ENCODE data around the gene TBC1D22B. TPM values are rescaled to one million over a fixed set of nuclear protein-coding genes. Genes with fewer than 3 reads are reported as not detected.

TBC1D22B gene
- total RNA-seq, 1 experiment from 2014 or later, result 11.8 TPM

GRCh38 chr6:37309046-37309445, 51.5 kb downstream of the TBC1D22B start:
- Histone ChIP-seq H3K4me1 (no peaks in the 10 kb centered on the region), H3K4me3 (ENCODE audit: low read depth, low read length) (no peak overlapping the region), H3K36me3 (ENCODE audit: control insufficient read depth, insufficient read depth, low read length) (peaks cover 3% of the 10 kb centered on the region; the same call in 1 of the 2 replicates), H3K27me3 (replicated peaks; ENCODE audit: control insufficient read depth, insufficient read depth, low read length) (no peaks in the 10 kb centered on the region), H3K9me3 (no peaks in the 10 kb centered on the region)
- CTCF ChIA-PET, result no interaction called here
- no peak for DNase-seq
- peaks cover 26% of the 10 kb centered on the region for H3K36me3 Mint-ChIP-seq (ENCODE audit: insufficient read depth, unreplicated experiment)
- no peaks in the 10 kb centered on the region for H3K9me3 Mint-ChIP-seq (ENCODE audit: unreplicated experiment)
- no peaks in the 10 kb centered on the region for H3K4me1 Mint-ChIP-seq (ENCODE audit: low read depth, unreplicated experiment)
- intact Hi-C loops (cut with micrococcal nuclease; ENCODE audit: unreplicated experiment), result no loop called here
- BruUV-seq (replicated peaks), result no TSS peak
- TF ChIP-seq CTCF (IDR thresholded peaks at IDR 0.05; ENCODE audit: insufficient read depth in 1 of 2, low read depth in 1 of 2, low read length in 1 of 2, severe bottlenecking in 1 of 2, unreplicated experiment in 1 of 2), result no peak
- POLR2A ChIA-PET, result no interaction called here
- H3K27ac Mint-ChIP-seq (ENCODE audit: unreplicated experiment), result no peak overlapping the region
- no peak overlapping the region for H3K4me3 Mint-ChIP-seq (ENCODE audit: unreplicated experiment)
- H3K27me3 Mint-ChIP-seq (ENCODE audit: insufficient read depth, unreplicated experiment), result no peaks in the 10 kb centered on the region

GRCh38 chr6:37309692-37310091, 52.1 kb downstream of the TBC1D22B start:
- H3K27me3 ChIP-seq (replicated peaks; ENCODE audit: control insufficient read depth, insufficient read depth, low read length), result no peaks in the 10 kb centered on the region
- TF ChIP-seq CTCF (IDR thresholded peaks at IDR 0.05; ENCODE audit: insufficient read depth in 1 of 2, low read depth in 1 of 2, low read length in 1 of 2, severe bottlenecking in 1 of 2, unreplicated experiment in 1 of 2), result no peak
- Mint-ChIP-seq H3K4me1 (ENCODE audit: low read depth, unreplicated experiment) (no peaks in the 10 kb centered on the region), H3K27ac (ENCODE audit: unreplicated experiment) (no peak overlapping the region), H3K36me3 (ENCODE audit: insufficient read depth, unreplicated experiment) (peaks cover 20% of the 10 kb centered on the region), H3K9me3 (ENCODE audit: unreplicated experiment) (no peaks in the 10 kb centered on the region), H3K27me3 (ENCODE audit: insufficient read depth, unreplicated experiment) (no peaks in the 10 kb centered on the region), H3K4me3 (ENCODE audit: unreplicated experiment) (no peak overlapping the region)
- ChIA-PET CTCF (no interaction called here), POLR2A (no interaction called here)
- H3K36me3 ChIP-seq (ENCODE audit: control insufficient read depth, insufficient read depth, low read length), result peaks cover 3% of the 10 kb centered on the region; the same call in 1 of the 2 replicates
- intact Hi-C loops (cut with micrococcal nuclease; ENCODE audit: unreplicated experiment), result no loop called here
- H3K4me3 ChIP-seq (ENCODE audit: low read depth, low read length), result no peak overlapping the region
- H3K9me3 ChIP-seq, result no peaks in the 10 kb centered on the region
- H3K4me1 ChIP-seq, result no peaks in the 10 kb centered on the region
- BruUV-seq (replicated peaks), result no TSS peak
- no peak for DNase-seq

- Mint-ChIP-seq H3K27ac (ENCODE audit: unreplicated experiment) (no peak overlapping the region), H3K4me3 (ENCODE audit: unreplicated experiment) (no peak overlapping the region), H3K27me3 (ENCODE audit: insufficient read depth, unreplicated experiment) (no peaks in the 10 kb centered on the region), H3K36me3 (ENCODE audit: insufficient read depth, unreplicated experiment) (peaks cover 7% of the 10 kb centered on the region), H3K9me3 (ENCODE audit: unreplicated experiment) (no peaks in the 10 kb centered on the region), H3K4me1 (ENCODE audit: low read depth, unreplicated experiment) (no peaks in the 10 kb centered on the region)
- Histone ChIP-seq H3K9me3 (no peaks in the 10 kb centered on the region), H3K4me1 (no peaks in the 10 kb centered on the region), H3K27me3 (replicated peaks; ENCODE audit: control insufficient read depth, insufficient read depth, low read length) (no peaks in the 10 kb centered on the region), H3K4me3 (ENCODE audit: low read depth, low read length) (no peak overlapping the region), H3K36me3 (ENCODE audit: control insufficient read depth, insufficient read depth, low read length) (peaks cover 1% of the 10 kb centered on the region)
- POLR2A ChIA-PET, result no interaction called here
- no peak for DNase-seq
- intact Hi-C loops (cut with micrococcal nuclease; ENCODE audit: unreplicated experiment), result no loop called here
- no peak for TF ChIP-seq CTCF (IDR thresholded peaks at IDR 0.05; ENCODE audit: insufficient read depth in 1 of 2, low read depth in 1 of 2, low read length in 1 of 2, severe bottlenecking in 1 of 2, unreplicated experiment in 1 of 2)
- BruUV-seq (replicated peaks), result no TSS peak
- CTCF ChIA-PET, result no interaction called here
Measured at GRCh38 chr6:37310966-37311365, 53.4 kb downstream of the TBC1D22B start.

All from Caco-2 (cell line).